ENCODE results near the gene CPSF3.

Gene CPSF3

DNA sequence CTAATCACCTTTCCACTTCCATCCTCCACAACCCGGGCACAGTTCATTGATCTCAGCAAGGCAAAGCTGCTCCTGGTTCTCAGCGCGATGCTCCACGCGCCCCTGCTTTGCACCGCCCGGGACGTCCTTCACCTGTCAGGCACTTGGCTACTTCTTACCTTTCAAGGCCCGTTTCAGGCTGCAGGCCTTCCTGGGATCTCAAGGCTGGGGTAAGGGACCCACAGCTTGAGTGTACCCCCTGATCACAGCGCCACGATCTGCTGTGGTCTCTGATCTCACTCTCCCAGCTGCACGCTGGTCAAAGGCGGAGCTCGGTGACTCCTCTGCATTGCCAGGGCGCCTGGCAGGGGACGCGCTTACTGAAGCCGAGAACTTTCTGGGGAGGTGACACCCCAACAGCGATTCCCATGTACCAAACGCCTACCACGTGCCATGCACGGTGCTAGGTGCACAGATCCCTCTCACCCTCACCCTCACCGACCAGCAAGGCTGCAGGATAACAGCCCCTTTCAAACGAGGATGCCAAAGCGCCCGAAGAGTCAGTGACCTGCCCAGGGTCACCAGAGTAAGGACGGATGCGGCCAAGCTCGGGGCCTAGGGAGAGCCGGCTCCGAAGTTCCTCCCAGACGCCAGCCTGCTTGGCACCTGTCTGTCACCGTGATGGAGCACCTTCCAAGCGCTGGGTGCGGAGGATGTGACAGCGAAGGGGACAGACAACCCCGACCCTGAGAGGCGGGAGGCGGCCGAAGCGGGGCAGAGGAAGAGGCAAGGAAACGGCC, 944 bp upstream of the CPSF3 start:
- peak; percentile 63 for DNase-seq

- DNase-seq = peak; percentile 46
Observed at GRCh38 chr2:9423922-9424272, 443 bp downstream of the CPSF3 start.

DNA sequence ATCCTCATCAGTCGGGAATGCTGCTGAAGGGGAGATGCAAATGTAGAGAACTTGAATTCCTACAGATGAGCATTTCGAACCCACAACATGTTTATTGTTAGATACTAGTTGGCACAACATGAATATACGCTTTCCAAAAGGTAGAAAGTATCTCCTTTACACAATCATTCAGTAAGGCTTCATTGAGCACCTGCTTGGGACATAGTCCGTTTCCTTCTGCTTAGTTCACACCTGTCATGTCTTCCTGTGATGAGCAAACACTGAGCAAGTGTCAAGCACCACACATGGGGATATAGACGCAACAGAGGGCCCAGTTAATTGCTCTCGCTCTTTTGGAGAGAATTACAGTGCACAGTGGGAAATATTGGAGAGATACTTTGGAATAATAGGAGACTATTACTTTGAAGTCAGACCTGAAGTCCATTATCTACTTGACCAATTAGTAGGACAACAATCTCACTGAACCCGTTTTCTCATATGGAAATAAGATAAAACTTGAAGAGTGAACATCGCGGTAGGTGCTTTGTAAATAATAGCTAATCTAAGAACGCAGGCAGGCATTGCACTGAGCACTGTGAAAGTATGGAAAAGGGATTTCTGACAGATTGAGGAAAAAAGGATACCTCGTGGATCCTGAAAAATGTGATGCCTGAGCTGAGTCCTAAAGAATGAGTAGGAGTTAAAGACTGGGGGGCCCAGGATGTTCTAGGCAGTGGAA, 1.2 kb downstream of the CPSF3 start:
- no peak for DNase-seq

DNA sequence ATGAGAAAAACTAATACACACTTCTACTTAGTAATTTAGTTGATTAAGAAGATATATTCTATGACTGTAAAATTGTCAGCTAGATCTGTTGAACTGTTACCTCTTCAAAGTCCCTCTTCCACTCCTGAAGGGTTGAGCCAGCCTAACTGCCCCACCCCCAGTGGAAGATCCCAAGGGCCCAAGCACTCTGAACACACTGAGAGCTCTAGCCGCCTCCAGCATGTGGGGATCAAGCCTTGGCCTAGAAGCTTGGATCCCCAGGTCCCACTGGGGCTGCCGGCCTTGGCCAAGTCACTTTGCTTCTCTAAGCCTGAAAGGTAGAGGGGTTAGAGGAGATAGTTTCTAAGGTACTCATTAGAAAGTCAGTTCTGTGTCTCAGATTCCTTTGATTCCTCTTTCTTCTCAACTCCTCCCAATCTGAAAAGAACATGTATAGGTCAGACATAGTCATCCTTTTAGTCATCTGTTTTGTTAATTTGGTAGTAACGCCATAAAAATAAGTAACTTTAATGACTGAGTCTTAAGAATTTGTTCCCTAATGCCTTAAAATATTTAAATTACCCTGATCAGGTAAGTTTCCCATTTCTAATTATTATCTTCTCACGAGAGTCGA, 5.6 kb downstream of the CPSF3 start:
- DNase-seq = no peak

GRCh38 chr2:9430316-9431293, 7.2 kb downstream of the CPSF3 start:
- DNase-seq = no peak

DNA sequence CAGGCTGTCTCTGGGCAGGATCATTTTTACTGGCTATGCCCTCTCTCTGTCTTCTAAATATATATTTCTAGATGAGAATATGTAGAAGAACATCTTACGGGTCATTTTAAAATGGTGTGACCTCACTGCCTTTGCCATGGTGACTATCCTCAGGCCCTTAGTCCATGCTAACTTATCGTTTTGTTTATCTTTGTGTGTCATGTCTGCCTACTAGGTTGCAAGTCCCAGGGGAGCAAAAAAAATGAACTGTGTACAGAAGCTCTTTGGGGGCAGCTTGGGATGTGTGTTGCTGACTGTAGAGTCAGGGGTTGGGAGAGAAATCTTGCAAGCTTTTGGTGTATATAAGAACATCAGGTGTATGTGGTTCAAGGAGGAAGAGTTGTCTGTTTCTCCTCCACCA, 11.0 kb downstream of the CPSF3 start:
- no peak for DNase-seq

DNA sequence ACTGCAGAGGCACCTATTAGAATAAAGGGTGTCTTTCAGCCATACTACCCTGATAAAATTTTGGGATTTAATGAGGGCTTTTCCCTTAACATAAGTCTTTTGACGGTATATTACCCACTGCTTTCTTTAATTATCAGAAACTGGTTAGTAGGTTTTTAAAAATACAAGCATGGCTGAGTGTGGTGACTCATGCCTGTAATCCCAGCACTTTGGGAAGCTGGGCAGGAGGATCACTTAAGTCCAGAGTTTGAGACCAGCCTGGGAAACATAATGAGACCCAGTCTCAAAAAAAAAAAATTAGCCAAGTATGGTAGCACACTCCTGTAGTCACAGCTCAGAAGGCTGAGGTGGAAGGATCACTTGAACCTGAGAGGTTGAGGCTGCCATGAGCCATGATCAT, 16.1 kb downstream of the CPSF3 start:
- no peak for DNase-seq

- DNase-seq = no peak
Observed at GRCh38 chr2:9440058-9440727, 16.7 kb downstream of the CPSF3 start.

DNA sequence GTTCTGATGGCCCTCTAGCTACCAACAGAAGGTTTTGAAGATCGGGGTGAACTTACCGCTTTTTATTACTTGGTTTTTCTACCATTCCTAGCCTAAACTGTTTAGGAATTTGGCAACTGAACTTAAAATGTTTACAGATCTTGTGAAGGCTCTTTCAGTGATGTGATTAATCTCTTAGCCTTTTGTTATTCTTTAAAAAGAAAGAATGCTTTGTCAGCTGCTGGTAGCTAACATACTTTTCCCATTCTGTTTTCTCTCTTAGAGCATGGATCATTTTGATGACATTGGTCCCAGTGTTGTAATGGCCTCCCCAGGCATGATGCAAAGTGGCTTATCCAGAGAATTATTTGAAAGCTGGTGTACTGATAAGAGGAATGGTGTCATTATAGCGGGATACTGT, 18.1 kb downstream of the CPSF3 start:
- DNase-seq = no peak

DNA sequence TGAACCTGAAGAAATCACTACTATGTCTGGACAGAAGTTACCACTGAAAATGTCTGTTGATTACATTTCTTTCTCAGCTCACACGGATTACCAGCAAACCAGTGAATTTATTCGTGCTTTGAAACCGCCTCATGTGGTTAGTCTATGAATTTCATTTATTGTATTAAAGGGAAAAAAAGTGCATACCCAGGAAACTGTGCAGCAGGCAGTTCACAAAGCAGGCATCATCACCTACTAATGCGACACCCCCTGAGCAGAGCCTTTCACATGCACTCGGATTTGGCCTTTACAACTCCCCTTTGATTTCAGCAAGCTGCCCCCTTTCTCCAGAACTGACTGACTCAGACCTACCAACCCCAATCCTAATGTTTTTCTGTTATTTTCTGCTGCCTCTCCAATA, 20.1 kb downstream of the CPSF3 start:
- no peak for DNase-seq

DNA sequence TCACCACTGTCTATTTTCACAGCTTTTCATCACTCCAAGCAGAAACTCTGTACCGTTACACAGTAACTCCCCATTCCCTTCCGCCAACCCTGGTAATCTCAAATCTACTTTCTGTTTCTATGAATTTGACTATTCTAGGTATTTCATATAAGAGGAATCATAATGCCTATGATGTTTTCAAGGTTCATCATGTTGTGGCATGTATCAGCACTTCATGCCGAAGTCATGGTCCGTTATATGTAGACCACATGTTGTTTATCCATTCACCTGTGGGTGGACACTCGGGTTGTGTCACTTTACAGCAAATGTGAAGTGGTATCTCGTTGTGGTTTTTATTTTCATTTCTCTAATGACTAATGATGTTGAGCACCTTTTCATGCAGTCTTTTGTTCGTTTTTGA, 21.6 kb downstream of the CPSF3 start:
- no peak for DNase-seq

- no peak for DNase-seq
Observed at GRCh38 chr2:9451231-9451630, 27.8 kb downstream of the CPSF3 start.

DNA sequence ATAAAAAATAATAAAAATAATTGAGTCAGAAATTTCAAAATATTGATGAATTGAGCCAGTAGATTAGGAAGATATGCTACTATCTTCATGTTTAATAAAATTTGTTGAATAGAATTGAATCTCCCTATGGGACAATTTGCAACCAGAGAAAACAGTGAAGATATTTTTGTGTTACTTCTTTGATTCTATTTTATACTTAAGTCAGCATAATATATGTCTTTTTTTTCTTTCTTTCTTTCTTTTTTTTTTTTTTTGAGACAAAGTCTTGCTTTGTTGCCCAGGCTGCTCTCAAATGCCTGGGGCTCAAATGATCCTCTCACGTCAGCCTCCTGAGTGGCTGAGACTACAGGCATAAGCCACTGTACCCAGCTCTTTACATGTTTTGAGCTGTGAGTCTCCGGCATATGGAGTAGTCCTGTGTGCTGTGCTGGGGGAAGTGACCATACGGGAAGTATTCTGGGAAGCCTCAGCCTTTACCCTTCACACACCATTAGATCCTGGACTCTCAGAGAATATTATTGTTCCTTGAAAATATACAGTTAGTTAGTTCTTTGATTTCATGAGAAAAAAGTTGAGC, 37.1 kb downstream of the CPSF3 start:
- DNase-seq = no peak

- DNase-seq = no peak
Observed at GRCh38 chr2:9461079-9461478, 37.6 kb downstream of the CPSF3 start.

- DNase-seq = no peak
Observed at GRCh38 chr2:9462313-9462712, 38.9 kb downstream of the CPSF3 start.

GRCh38 chr2:9462886-9463697, 39.6 kb downstream of the CPSF3 start:
- no peak for DNase-seq

DNA sequence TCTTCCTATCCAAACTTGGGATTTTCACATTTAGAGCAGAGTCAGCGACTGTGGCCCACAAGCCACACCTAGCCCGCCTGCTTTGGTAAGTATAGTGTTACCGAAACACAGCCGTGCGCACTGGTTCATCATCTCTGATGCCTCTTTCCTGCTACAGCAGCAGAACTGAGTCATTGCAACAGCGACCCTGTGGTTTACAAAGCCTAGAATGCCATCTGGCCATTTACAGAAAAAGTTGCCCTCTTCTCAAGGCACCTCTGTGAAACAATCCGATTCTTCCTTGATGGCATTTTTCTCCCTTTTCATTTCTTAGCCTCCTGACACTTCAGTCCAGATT, 40.2 kb downstream of the CPSF3 start:
- no peak for DNase-seq

DNA sequence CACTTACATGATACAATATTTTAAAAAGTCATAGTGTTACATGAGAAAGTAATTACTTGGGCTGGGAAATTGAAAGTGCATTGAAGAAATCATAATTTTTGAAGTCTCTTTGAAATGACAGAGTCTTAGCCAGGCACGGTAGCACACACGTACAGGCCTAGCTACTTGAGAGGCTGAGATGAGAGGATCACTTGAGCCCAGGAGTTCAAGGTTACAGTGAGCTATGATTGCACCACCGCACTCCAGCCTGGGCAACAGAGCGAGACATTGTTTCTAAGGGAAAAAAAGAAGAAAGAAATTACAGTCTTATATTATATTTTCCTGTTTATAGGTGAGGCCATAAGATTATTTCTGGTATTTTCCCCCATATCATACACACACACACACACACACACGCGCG, 41.7 kb downstream of the CPSF3 start:
- no peak for DNase-seq

- no peak for DNase-seq
Observed at GRCh38 chr2:9466147-9466683, 42.8 kb downstream of the CPSF3 start.

- no peak for DNase-seq
Observed at GRCh38 chr2:9467687-9468086, 44.2 kb downstream of the CPSF3 start.

GRCh38 chr2:9471206-9471605, 47.8 kb downstream of the CPSF3 start:
- no peak for DNase-seq
